ENCODE measurements around the gene HSD17B12.

DNA sequence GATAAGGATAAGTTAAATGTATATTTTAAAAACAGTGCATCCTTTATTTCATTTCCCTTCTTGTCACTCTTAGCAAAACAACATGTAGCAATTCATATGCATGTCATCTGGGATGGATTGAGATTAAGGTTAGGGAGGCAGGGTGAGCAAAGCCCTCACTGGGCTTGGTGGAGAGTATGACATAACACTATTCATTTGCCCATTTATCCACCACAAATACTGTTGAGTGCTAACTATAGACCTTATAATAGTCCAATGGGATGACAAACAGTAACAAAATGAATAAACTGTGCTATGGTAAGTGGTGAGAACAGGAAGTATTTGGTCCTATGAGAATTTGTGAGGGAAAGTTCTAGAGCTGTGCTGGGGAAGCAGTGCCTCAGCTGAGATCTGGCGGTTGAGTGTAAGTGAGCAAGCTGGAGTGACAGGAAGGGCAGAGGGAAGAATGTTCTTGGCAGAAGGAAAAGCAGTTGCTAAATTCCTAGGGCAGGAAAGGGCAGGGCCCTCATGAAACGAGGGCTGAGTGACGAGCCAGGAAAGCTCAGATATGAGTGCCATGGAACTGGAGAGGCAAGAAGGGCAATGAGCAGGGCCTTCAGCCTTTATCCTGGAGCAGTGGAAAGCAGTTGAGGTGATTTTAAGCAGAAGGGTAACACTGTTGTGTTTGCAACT is 6.7 kb downstream of the HSD17B12 start:
- TF ChIP-seq, protein P1, sequence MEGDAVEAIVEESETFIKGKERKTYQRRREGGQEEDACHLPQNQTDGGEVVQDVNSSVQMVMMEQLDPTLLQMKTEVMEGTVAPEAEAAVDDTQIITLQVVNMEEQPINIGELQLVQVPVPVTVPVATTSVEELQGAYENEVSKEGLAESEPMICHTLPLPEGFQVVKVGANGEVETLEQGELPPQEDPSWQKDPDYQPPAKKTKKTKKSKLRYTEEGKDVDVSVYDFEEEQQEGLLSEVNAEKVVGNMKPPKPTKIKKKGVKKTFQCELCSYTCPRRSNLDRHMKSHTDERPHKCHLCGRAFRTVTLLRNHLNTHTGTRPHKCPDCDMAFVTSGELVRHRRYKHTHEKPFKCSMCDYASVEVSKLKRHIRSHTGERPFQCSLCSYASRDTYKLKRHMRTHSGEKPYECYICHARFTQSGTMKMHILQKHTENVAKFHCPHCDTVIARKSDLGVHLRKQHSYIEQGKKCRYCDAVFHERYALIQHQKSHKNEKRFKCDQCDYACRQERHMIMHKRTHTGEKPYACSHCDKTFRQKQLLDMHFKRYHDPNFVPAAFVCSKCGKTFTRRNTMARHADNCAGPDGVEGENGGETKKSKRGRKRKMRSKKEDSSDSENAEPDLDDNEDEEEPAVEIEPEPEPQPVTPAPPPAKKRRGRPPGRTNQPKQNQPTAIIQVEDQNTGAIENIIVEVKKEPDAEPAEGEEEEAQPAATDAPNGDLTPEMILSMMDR (IDR thresholded peaks at IDR 0.05; ENCODE audit: borderline replicate concordance, extremely low read depth, low read length, poor library complexity, severe bottlenecking): no peak
- TF ChIP-seq EZH2 (IDR thresholded peaks at IDR 0.05; ENCODE audit: borderline replicate concordance, low read depth, low read length, severe bottlenecking): no peak

All from DND-41 (cell line).